Occipital lobe (tissue), 2 donors: ENCODE data around the gene EFNA5. TPM values are rescaled to one million over a fixed set of nuclear protein-coding genes. Genes with fewer than 3 reads are reported as not detected.
"Not testable (repeated sequence)": the region's sequence is repeated elsewhere in the genome, so short reads cannot be mapped to it uniquely, and the experiment has no call there.

Experiments
- DNase-seq: peaks from one replicate; lab custom pipeline; 2025; lab: John Stamatoyannopoulos, UW
- total RNA-seq: library from RNA; depleted of rRNA; stranded (reverse); fragments of >200 nt; gene quantifications from one replicate; pipeline ENCODE4 v1.2.3, GENCODE V29; 2014

EFNA5 gene
- total RNA-seq, 1 donor from 2014 or later = 14.5 TPM

GRCh38 chr5:107433646-107434045 is 237.1 kb downstream of the EFNA5 start:
- DNase-seq = not testable (repeated sequence)

DNA sequence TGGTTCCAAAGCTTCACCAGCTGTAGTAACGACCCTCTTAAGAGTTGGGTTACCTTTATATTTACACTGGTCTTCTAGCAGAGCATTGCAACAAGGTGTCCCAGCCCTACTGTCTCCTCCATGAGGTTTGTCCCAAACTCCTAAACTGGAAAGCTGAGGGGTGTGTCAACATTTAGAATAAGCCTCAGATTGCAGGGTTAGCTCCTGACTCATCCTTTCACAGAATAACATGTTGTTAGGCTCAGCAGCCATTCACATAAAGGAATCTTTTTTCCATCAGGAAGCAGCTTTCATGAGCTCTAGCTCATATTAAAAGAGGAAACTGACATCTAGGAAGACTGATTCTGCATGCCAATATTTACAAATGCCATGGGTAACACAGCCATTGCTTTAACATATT is 238.7 kb downstream of the EFNA5 start:
- DNase-seq = no peak

DNA sequence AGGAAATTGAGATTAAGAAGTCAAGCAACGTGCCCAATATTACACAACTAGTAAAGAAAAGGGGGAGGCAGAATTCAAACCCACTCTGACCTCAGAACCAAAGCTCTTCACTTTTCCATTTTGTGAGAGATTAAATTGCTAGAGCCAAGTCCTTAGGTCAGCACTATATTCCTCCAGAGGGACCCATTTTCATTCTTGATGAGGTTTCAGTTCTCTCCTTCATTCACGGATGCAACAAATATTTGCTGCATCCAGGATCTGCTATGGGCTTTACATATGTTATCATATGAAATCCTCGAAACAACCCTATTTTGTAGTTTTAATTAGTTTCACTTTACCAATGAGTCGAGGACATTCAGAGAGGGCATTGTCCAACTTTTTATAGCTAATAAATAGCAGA is 239.2 kb downstream of the EFNA5 start:
- DNase-seq = no peak

GRCh38 chr5:107430071-107430625 is 240.6 kb downstream of the EFNA5 start:
- no peak for DNase-seq

DNA sequence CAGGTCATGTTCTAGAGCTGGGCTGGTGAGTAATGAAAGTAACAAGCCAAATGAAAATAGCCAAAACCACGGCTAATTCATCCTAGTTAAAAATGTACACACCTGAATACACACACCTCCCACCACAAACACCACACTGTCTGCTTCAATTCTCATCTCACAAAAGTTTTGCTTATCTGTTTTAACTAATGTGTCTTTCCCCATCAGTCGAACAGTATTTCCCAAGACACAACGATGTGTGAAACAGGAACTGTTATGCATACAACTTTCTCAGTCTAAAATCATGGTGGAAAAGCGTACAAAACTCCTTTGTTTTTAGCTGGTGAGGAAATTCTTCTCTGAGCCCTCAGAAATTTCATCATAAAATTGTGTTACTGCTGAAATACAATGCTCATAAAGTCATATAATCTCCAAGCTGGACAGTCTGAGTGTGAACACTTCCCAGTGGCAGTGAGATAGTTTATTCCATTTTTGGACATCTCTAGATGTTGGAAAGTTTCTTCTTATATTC is 242.4 kb downstream of the EFNA5 start:
- DNase-seq = no peak

DNA sequence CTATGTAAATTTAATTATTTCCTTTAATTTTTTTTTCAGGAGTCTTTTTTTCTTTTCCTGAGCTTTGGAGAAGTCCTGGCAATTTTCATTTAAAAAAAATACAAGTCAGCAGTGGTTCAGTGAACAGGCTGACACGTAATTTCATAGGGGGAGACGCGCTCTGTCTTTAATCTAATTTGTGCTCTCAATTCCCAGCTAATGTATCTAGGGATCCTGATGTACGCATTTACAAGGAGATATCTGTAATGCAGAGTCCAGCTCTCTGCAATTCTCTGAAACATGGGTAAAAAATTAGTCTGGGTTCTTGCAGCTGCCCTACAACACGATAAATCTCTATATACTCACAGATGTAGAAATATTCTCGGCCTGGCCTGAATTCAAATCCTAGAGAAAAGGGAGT is 243.9 kb downstream of the EFNA5 start:
- DNase-seq = no peak

- no peak for DNase-seq
Observed at GRCh38 chr5:107426209-107426608, 244.5 kb downstream of the EFNA5 start.

GRCh38 chr5:107425541-107426031 is 245.2 kb downstream of the EFNA5 start:
- DNase-seq = no peak

- DNase-seq = no peak
Observed at GRCh38 chr5:107424491-107424890, 246.2 kb downstream of the EFNA5 start.

DNA sequence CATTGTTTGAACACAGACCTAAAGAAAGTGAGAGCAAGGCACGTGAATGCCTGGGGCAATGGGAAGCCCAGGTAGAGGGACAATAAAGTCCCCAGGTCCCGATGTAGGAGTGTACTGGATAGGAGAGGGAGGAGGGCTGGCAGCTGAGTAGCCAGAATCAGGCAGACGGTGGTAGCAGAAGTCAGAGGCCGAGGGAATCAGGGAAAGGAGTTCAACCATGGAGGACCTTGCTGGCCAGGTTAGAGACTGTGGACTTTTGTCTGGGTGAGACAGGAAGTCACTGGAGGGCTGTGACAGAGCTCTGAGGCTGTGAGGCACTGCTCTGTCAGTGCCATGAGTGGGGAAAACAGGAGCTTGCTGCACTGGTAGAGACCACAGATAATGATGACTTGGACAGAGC is 248.2 kb downstream of the EFNA5 start:
- DNase-seq = no peak

GRCh38 chr5:107419498-107419897 is 251.2 kb downstream of the EFNA5 start:
- no peak for DNase-seq

- no peak for DNase-seq
Observed at GRCh38 chr5:107418902-107419301, 251.8 kb downstream of the EFNA5 start.

GRCh38 chr5:107418071-107418470 is 252.7 kb downstream of the EFNA5 start:
- DNase-seq = no peak

DNA sequence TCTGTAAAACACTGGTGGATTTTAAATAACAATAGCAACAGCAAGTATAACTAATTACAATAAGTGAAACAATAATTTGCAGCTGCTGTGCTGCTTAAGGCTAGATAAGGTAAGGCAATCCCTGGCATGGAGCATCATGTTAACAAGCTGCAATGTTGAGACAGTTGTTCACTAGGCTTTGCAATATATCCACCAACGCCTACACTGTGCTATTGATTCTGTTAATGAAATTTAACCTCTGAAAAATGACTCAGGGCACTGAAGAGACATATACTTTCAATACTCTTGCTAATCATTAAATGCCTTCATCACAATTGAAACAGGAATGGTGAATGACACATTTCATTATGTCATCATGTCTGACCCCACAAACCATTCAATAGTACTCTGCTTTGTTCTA is 255.0 kb downstream of the EFNA5 start:
- no peak for DNase-seq

DNA sequence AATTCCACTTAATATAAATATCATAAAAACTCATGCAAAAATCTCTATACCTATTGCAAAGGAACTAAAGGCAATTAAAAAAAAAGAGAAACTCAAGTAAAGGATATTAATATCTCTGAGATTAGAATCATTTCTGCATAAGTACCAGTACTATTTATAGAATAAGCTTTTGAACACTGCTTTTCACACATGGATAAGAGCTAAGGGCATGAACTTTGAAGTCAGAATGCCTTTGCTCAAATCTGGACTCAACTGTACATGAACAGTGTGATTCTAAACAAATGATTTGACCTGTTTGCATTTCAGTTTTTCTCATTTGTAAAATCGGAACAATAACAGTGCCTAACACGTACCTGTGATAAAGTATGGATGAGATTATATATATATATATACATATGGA is 255.9 kb downstream of the EFNA5 start:
- no peak for DNase-seq

- no peak for DNase-seq
Observed at GRCh38 chr5:107413754-107414153, 257.0 kb downstream of the EFNA5 start.

DNA sequence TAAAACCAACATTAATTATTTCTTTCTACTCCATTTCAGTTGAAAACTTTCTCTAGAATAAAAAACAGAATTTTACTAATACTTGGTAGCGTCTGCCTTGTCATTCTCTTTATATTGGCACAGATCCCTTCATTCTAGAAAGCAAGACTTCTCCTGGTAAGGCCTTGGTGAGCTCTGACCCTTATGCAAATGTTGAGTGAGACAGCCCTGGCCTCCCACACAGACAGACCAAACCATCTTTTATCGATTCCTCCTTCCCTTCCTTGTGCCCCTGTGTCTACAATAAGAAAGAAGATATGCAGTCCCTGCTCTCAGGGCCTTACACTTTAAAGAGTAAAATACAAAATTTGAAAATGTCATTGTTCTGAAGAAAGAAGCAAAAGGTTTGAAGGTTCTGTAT is 262.2 kb downstream of the EFNA5 start:
- DNase-seq = no peak

DNA sequence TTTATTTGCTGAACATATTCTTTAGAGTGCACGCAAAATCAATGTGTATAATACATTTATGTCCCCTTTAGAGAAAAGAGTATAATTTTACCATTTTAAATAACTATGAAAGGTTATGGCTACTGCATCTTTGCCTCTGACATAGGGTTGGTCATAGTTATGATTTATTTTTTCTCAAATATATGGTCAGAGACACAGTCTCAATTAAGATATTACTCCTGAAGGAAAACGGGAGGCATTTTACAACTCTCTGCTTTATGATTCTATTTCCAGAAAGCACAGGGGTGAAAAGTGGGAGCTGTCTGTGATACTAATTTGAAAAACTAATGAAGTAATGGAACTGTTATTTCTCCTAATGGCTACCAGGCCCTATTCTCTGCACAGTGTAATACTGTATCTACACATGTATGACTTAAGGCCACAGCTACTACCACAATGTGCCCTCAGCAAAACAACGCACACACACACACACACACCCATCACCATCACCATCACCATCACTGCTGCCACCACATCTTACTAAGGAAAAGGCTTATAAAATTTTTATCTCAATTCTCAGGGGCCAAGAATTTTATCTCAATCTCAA is 262.9 kb downstream of the EFNA5 start:
- DNase-seq = no peak

DNA sequence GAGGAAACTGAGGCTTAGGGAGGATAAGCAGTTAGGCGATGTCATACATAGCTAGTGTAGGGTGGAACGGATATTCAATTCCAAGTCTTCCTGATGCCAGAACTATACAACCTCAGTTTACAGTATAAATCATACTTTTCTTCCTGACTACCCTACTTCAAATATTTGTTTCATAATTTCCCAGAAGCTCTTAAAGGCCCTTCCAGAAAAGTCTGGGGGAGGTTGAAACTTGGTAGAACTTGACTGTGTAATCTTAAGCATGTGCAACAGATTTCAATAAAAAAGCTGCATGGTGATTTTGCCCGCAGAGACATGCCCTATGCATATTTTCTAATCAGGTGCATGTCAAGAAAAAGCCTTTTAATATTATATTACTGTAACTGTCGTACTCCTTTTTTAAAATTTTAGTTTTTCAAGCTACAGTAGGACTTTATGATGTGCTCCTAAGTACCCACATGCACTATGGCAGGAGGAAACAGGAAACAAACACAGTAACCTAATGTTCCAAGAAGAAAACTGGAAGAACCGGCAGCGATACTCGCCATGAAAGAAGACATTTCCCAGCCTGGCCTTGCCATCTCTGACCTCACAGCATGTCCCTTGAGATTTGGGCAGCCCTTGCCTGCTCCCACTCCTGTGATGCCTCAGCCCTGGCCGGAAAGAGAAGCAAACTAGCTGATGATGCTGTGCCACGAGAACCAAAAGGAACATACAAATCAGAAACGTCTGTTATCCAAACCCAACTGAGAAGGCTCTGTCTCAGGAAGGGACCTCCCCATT is 266.0 kb downstream of the EFNA5 start:
- no peak for DNase-seq

DNA sequence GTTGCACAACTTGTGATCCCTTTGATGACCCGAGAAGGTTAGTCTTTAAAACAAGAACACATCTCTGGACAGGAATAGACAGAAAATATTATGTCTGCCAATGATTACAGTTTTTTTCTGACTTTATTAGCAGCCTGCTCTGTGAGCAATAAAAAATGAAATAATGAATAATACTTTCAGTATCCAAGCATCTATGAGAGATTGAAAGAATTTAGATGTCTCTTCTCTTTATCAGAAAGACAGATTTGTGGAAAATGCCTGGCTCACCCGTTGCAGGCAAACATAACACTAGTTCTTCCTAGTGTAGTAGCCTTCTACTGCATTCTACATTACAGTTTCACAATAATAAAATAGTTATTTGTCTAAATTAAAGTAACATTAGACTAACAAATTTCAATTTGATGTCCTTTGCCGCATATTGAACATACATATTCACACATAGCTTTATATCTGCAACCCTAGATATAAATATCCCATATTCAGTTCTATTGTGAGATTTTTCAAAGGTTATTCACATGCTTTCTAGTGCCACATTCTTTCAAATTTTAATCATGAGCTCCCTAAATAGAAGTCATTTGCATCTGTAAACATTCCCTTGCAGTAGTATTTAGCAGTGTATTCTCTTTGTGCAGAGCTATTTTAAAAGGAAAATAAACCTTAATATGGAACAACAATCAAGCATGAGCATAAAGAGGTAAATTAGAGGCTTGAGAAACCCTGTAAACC is 267.3 kb downstream of the EFNA5 start:
- DNase-seq = no peak

GRCh38 chr5:107402434-107403227 is 268.1 kb downstream of the EFNA5 start:
- no peak for DNase-seq
